ENCODE measurements around the gene CACNA1S. TPM values are rescaled to one million over a fixed set of nuclear protein-coding genes. Genes with fewer than 3 reads are reported as not detected.
A peak's percentile ranks its signal among the peaks of the same experiment; 100 is the strongest.

Gene CACNA1S
- total RNA-seq, 1 donor, result not detected

GRCh38 chr1:201089596-201089995 lies 22.6 kb downstream of the CACNA1S start:
- H3K4me3 ChIP-seq (ENCODE audit: low read depth, low read length), result no peak overlapping the region
- no peak for TF ChIP-seq CTCF (IDR thresholded peaks at IDR 0.05; ENCODE audit: insufficient read depth, low read length)
- no peak for DNase-seq (ENCODE audit: low read depth)

GRCh38 chr1:201088901-201089525 lies 23.2 kb downstream of the CACNA1S start:
- no peak overlapping the region for H3K4me3 ChIP-seq (ENCODE audit: low read depth, low read length)
- TF ChIP-seq CTCF (IDR thresholded peaks at IDR 0.05; ENCODE audit: insufficient read depth, low read length), result no peak
- no peak for DNase-seq (ENCODE audit: low read depth)

DNA sequence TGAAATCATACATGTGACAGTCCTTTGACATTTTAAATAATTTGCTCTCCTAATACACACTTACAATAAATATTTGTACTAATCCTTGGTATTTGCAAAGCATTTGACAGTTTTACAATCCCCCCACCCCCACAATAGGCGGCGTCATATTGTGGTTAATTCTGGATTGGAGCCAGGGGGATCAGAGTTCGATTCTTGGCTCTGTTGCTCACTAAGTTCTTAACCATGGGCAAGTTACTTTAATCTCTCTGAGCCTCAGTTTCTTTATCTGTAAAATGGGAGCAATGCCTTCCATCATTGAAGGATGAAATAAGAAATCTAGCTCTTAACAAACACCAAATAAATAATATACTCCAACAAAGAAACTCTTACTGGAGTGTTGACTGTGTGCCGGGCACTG lies 23.8 kb downstream of the CACNA1S start:
- TF ChIP-seq CTCF (IDR thresholded peaks at IDR 0.05; ENCODE audit: insufficient read depth, low read length), result no peak
- H3K4me3 ChIP-seq (ENCODE audit: low read depth, low read length), result no peak overlapping the region
- no peak for DNase-seq (ENCODE audit: low read depth)

DNA sequence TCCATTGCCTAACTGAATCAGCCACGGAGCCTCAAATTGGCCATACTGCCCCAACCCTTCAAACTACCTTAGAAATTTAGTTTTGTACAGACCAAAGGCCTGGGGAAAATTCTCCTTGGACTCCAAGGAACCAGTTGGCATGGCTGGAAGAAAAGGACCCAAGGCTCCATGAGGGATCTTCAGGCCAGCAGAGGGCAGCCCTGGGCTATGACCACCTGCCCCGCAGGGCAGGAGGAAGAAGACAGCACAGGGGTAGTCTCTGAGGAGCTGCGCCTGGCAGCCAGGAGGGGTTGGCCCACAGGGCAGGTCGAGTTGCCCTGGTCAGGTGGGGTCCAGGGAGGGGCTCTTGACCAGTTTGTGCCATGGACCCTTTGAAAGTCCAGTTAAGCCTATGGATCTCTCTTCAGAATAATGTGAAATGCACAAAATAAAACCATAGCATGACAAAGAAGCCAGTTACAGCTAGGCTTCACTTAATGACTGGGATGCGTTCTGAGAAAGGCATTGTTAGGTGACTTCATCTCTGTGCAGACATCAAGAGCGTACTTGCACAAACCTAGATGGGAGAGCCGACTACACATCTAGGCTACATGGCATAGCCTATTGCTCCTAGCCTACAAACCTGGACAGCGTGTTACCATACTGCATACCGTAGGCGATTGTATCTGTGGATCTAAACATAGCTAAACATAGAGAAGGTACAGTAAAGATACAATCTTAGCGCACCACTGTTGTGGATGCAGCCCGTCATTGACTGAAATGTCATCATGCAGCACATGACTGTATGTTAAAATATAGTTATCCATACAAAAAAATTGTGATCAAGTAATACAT lies 26.1 kb downstream of the CACNA1S start:
- TF ChIP-seq CTCF (IDR thresholded peaks at IDR 0.05; ENCODE audit: insufficient read depth, low read length), result peak; percentile 76
- DNase-seq (ENCODE audit: low read depth), result peak; percentile 41
- no peak overlapping the region for H3K4me3 ChIP-seq (ENCODE audit: low read depth, low read length)

DNA sequence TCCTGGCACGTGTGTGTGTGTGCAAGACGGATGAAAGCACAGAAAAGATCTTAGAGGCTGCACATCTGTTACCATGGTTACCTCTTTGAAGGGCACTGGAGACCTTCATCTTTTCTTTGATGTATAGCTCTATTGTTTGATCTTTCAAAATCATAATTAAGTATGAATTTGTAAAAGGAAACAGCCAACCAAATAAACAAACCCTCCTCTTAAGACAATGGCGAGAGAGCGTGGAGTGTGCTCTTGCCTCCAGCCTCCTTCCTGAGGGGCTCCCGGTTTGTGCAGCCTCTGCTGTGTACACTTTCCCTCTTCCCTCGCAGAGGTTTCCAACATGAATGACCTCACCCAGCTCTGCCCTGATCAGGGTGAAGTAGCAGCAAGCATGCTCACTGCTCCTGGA lies 27.9 kb downstream of the CACNA1S start:
- H3K4me3 ChIP-seq (ENCODE audit: low read depth, low read length), result no peak overlapping the region
- DNase-seq (ENCODE audit: low read depth), result no peak
- no peak for TF ChIP-seq CTCF (IDR thresholded peaks at IDR 0.05; ENCODE audit: insufficient read depth, low read length)

GRCh38 chr1:201083741-201084140 lies 28.5 kb downstream of the CACNA1S start:
- H3K4me3 ChIP-seq (ENCODE audit: low read depth, low read length), result no peak overlapping the region
- TF ChIP-seq CTCF (IDR thresholded peaks at IDR 0.05; ENCODE audit: insufficient read depth, low read length), result no peak

More at GRCh38 chr1:201083741-201084140, 28.5 kb downstream of the CACNA1S start:
- DNase-seq (ENCODE audit: low read depth), result no peak

Measured in fibroblast of the aortic adventitia (primary cell).